ENCODE measurements around the gene PDXK.
"Not testable (repeated sequence)": the region's sequence is repeated elsewhere in the genome, so short reads cannot be mapped to it uniquely, and the experiment has no call there.

The PDXK gene

DNA sequence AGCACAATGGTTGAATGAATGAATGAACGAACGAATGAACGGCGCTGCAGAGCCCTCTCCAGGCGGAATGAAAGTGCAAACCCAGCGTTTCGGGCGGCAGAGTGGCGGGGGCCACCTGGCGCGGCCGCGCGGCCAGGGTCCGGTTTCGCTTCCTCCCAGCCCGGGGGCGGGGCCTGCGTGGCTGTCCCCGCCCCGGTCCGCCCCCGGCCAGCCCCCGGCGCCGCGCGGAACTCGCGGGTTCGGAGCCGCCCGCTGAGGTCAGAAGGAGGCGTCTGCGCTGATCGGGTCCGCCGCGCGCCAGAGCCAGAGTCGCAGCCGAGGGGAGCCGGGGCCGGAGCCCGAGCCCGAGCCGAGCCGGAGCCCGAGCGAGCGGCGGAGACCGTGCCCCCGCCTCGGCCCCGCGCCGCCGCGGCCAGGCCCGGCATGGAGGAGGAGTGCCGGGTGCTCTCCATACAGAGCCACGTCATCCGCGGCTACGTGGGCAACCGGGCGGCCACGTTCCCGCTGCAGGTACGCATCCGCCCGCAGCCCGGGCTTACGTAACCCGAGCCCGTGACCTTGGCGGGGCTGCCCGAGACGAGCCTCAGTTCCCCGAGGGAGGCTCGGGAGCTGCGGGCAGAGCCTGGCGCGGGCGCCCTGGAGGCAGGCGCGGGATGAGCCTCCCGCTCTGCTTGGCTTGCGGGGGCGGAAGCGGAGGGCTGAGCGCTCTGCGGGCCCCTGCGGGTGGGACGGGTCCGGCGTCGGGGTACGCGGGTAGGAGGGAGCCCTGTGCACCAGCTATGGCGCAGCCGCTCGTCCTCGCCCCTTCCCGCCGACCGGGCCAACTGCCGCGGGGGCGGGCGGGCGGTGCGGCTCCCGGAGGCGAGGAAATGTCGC lies at the start of gene PDXK:
Gene PDXK (plus strand): TSS at position 258 of the 876 bp plus-strand sequence. CDS start 166 bp downstream, at position 424.
- DNase-seq (ENCODE audit: low spot score): peak; percentile 75

DNA sequence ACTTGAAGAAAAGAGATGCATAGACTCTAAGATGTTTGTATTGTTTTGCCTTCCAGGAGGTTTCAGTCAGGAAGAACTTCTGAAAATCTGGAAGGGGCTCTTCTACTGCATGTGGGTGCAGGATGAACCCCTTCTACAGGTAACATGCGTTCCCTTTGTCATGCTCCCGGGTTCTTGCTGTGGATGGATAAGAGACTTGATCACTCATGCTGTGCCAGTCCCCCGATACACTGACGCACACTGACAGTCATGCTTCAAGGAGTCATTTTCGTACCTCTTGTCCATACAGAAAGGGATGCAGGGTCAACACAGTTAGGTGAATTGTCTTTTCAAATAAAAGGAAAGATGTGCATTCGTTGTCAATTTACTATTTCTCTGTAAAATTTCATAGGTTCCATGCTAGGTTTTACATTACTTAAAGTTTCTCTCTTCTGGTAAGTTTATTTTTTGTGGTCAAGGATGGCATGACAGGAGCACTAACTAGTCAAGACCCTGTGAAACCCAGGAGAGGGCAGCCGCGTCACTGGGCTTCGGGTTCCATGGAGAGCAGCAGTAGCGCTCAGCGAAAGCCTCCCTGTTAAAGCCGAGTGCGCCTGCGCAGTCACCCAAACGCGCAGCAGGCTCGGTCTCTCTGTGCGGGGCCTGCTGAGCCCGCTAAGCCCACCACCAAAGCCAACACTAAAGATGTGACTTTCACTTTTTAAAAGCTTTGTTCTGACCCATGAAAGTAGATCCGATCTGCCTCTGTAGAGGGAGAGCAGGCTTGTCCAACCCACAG lies 48.9 kb upstream of the PDXK start:
- DNase-seq (ENCODE audit: low spot score): no peak

GRCh38 chr21:43675871-43676270 lies 43.1 kb upstream of the PDXK start:
- no peak for DNase-seq (ENCODE audit: low spot score)

- DNase-seq (ENCODE audit: low spot score): no peak
Measured at GRCh38 chr21:43676391-43676790, 42.5 kb upstream of the PDXK start.

DNA sequence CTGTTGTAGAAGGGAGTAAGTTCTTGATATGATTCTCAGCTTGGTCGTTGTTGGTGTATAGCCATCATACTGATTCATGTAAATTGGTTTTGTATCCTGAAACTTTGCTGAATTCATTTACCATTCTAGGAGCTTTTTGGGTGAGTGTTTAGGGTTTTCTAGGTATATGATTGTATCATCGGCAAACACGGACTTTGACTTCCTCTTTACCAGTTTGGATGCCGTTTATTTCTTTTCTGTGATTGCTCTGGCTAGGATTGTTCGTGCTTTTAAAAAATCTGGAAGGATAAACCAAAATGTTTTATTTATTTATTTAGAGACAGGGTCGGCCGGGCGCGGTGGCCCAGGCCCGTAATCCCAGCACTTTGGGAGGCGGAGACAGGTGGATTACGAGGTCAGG lies 39.0 kb upstream of the PDXK start:
- DNase-seq (ENCODE audit: low spot score): no peak

DNA sequence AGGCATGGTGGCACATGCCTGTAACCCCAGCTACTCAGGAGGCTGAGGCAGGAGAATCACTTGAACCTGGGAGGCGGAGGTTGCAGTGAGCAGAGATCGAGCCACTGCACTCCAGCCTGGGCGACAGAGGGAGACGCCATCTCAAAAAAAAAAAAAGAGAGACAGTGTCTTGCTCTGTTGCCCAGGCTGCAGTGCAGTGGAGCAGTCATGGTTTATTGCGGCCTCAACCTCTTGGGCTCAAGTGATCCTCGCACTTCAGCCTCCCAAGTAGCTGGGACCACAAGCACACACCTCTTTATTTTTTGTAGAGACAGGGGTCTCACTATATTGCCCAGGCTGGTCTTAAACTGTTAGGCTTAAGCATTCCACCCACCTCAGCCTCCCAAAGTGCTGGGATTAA lies 38.5 kb upstream of the PDXK start:
- not testable (repeated sequence) for DNase-seq (ENCODE audit: low spot score)

DNA sequence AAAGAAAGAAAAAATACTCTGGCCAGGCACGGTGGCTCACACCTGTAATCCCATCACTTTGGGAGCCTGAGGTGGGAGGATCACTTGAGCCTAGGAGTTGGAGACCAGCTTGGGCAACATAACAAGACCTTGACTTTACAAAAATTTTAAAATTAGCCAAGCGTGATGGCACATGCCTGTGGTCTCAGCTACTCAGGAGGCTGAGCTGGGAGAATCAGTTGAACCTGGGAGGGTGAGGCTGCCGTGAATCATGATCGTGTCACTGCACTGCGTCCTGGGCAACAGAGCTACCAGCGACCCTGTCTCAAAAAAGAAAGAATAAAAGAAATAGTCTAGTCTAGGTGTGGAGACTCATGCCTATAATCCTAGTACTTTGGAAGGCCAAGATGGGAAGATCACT lies 37.3 kb upstream of the PDXK start:
- DNase-seq (ENCODE audit: low spot score): no peak

DNA sequence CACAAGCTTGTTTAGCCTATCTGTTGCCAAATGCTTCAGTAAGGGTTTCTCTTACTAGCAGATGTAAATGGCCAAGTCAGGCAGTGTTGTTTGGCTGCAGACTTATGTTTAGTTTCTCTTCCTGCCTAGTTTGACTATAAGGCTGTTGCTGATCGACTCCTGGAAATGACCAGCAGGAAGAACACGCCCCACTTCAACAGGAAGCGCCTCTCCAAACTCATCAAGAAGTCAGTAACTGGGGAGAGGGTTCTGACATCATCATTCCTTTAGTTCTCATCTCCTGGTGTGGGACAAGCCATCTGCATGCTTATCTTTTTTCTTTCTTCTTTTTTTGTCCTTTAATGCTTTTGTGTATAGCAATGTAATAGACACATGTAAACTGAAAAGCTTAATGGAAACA lies 34.5 kb upstream of the PDXK start:
- DNase-seq (ENCODE audit: low spot score): no peak

- DNase-seq (ENCODE audit: low spot score): no peak
Measured at GRCh38 chr21:43686811-43687565, 31.9 kb upstream of the PDXK start.

- DNase-seq (ENCODE audit: low spot score): no peak
Measured at GRCh38 chr21:43687566-43688399, 31.1 kb upstream of the PDXK start.

DNA sequence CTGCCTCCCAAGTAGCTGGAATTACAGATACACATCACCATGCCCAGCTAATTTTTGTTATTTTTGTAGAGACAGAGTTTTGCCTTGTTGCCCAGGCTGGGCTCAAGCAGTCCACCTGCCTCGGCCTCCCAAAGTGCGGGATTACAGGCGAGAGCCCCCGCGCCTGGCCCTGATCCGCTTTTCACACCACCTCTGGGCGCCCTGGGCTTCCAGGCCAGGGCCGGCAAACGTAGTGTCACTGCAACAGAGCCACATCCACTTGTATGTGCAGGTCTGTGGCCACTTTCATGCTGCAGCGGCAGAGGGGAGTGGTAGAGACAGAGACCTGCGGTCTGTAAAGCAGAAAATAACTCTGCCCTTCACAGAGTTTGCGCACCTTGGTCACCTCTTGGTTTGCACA lies 30.0 kb upstream of the PDXK start:
- no peak for DNase-seq (ENCODE audit: low spot score)

DNA sequence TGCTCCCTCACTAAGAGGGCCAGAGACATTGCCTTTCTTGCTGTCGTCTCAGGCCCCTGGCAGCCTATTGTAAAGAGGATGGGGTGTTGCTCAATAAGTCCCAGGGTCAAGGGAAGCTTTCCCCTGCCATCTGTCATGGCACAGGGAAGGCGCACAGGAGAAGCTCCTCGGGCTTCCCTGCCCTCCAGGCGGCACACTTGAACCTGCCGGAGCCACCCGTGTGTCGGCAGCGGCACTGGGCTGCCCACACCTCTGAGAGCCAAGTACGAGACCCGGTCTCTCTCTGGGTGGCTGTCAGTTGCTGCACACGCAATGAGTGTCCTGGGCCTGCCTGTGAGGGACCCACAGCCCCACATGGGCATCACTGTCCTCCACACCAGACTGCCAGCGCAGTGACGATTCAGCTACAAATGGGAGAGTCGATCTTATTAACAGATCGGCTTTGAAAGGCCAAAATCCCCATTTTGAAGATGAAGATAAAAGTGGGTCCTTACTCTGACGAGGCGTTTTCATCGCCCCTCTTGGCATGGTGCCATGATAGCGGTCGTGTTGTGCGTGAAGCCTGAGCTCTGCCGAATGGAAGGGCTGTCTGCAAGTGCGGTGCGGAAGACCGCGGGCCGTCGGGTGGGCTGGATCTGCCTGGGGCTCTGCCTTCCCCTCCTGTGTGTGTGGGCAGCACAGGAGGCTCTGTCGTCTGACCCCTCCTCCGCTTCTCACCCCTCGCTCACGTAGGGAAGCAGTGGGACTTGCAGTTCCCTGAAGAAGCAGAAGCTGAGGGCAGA lies 29.2 kb upstream of the PDXK start:
- no peak for DNase-seq (ENCODE audit: low spot score)

DNA sequence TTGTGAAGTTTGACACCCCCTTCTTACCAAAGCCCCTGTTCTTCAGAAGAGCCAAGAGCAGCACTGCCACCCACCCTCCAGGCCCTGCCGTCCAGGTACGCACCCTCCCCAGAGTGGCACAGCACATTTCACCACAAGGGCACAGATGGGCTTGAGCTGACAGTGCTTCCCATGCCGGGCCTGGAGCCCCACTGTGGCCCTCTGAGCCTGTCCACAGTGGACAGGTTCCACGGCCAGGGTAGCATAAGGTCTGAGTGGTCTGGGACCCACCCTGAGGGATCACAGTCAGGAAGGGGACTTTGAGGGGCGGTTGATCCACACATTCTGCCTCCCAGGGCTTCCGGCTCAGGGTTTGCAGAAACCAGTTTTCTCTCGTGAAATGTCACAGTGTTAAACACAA lies 28.6 kb upstream of the PDXK start:
- no peak for DNase-seq (ENCODE audit: low spot score)

DNA sequence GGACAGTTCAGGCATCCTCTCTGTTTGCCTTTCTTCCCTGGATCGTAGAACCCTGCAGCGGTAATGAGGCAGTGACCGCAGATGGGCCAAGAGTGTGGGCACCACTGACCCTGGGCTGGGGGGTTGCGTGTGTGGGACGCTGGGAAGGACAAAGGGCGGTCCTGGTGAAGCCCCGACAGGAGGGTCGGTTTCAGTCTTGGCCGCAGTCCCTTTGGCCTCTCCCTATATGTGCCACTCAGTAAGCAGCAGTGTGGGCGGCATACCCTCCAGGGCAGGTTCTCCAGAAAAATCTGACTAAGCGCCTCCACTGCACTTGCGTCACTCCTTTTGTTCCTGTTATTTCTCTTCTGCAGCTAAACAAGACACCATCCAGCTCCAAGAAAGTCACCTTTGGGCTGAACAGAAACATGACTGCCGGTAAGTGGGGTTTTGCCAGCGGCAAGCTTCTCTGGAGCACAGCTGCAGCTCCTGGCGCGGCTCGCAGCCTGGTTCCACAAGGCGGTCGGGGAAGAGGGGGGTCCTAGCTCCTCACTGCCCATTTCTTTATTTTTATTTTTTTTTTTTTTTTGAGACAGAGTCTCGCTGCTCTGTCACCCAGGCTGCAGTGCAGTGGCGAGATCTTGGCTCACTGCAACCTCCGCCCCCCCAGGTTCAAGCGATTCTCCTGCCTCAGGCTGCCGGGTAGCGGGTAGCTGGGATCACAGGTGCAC lies 27.7 kb upstream of the PDXK start:
- DNase-seq (ENCODE audit: low spot score): no peak

DNA sequence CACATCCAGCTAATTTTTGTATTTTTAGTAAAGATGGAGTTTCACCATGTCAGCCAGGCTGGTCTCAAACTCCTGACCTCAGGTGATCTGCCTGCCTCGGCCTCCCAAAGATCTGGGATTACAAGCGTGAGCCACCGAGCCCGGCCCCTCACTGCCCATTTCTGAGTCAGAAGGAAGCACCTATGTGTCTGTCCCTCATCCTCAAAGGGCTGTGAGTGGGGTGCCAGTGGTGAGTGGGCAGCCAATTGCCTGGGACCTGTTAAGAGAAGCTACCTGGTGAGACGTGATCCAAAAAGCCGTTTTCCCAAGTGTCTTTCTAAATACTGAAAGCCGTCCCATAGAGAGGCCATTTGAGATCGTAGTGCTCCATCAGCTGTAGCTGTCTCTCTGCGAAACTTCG lies 27.1 kb upstream of the PDXK start:
- no peak for DNase-seq (ENCODE audit: low spot score)

- DNase-seq (ENCODE audit: low spot score): no peak
Measured at GRCh38 chr21:43692949-43693348, 26.0 kb upstream of the PDXK start.

GRCh38 chr21:43693981-43694380 lies 24.9 kb upstream of the PDXK start:
- DNase-seq (ENCODE audit: low spot score): no peak

GRCh38 chr21:43694437-43695079 lies 24.4 kb upstream of the PDXK start:
- no peak for DNase-seq (ENCODE audit: low spot score)

- no peak for DNase-seq (ENCODE audit: low spot score)
Measured at GRCh38 chr21:43696214-43696613, 22.7 kb upstream of the PDXK start.

Data from cerebellar cortex (tissue), 1 donor.